Osteoblast (primary cell): ENCODE results near the gene PAF1. TPM values are rescaled to one million over a fixed set of nuclear protein-coding genes. Genes with fewer than 3 reads are reported as not detected.
A peak's percentile ranks its signal among the peaks of the same experiment; 100 is the strongest.

Experiments
- DNase-seq: peaks from one replicate; pipeline ENCODE4 v3.0.0; 2011; ENCODE audit warnings: low spot score, mixed read lengths; ENCODE audit not compliant: insufficient read length; ENCODE audit errors: missing footprints
- H2AFZ ChIP-seq: 2 replicates; pipeline ENCODE4 v1.6.0; 2011; ENCODE audit warnings: mild to moderate bottlenecking, low read length
- H3K27ac ChIP-seq: 2 replicates; pipeline ENCODE4 v1.5.1; 2011; ENCODE audit warnings: mild to moderate bottlenecking, low read depth, low read length, moderate library complexity
- H3K27me3 ChIP-seq: 2 replicates; pipeline ENCODE4 v1.6.0; 2012; ENCODE audit warnings: mild to moderate bottlenecking, control low read depth, inconsistent platforms, low read length, moderate library complexity; ENCODE audit not compliant: insufficient read depth
- H3K36me3 ChIP-seq: 2 replicates; pipeline ENCODE4 v1.5.1; 2011; ENCODE audit warnings: mild to moderate bottlenecking, low read length, control low read depth, moderate library complexity; ENCODE audit not compliant: insufficient read depth
- H3K4me1 ChIP-seq: 2 replicates; pipeline ENCODE4 v1.5.1; 2011; ENCODE audit warnings: mild to moderate bottlenecking, low read length, control low read depth, moderate library complexity; ENCODE audit not compliant: insufficient read depth
- H3K4me2 ChIP-seq: 2 replicates; pipeline ENCODE4 v1.6.0; 2011; ENCODE audit warnings: mild to moderate bottlenecking, low read length; ENCODE audit not compliant: insufficient read depth
- H3K4me3 ChIP-seq: fragments of 200-600 bp; sonication (generic); 3 replicates; pipeline ENCODE4 v1.5.1; 2012; ENCODE audit warnings: mild to moderate bottlenecking, low read length, inconsistent platforms; ENCODE audit not compliant: insufficient read depth
- H3K79me2 ChIP-seq: 2 replicates; pipeline ENCODE4 v1.6.0; 2012; ENCODE audit warnings: mild to moderate bottlenecking, low read length, control low read depth, inconsistent platforms; ENCODE audit not compliant: insufficient read depth
- H3K9me3 ChIP-seq: 2 replicates; pipeline ENCODE4 v1.5.1; 2011; ENCODE audit warnings: low read depth, low read length, control low read depth
- H4K20me1 ChIP-seq: 2 replicates; pipeline ENCODE4 v1.6.0; 2012; ENCODE audit warnings: mild to moderate bottlenecking, low read length, control low read depth; ENCODE audit not compliant: insufficient read depth
- CTCF ChIP-seq: IDR thresholded peaks from 2 replicates; pipeline ENCODE4 v1.5.1; 2011; ENCODE audit warnings: mild to moderate bottlenecking, low read depth, low read length, moderate library complexity; ENCODE audit errors: extremely low read depth
- total RNA-seq: library from RNA; depleted of rRNA; stranded (reverse); fragments of >200 nt; gene quantifications from 2 replicates; pipeline ENCODE4 v1.2.3, GENCODE V29; 2012

PAF1 gene
- total RNA-seq, 1 donor = 29.3 TPM

- Histone ChIP-seq H3K4me1 (peaks cover 25% of the 10 kb centered on the region), H3K4me2 (peak within 1 kb of the TSS; percentile 88), H2AFZ (peak within 1 kb of the TSS; percentile 63), H3K36me3 (peaks cover 30% of the 10 kb centered on the region), H3K27me3 (no peaks in the 10 kb centered on the region), H4K20me1 (peaks cover 20% of the 10 kb centered on the region), H3K4me3 (peak within 1 kb of the TSS; percentile 93), H3K9me3 (no peaks in the 10 kb centered on the region), H3K79me2 (peaks cover 29% of the 10 kb centered on the region), H3K27ac (peak within 1 kb of the TSS; percentile 96)
- TF ChIP-seq CTCF = no peak
- DNase-seq = peak; percentile 98
These were observed 44.8 kb upstream of the PAF1 start, which contains the start of gene RPS16 for GRCh38 chr19:39435499-39436349. RPS16 (minus strand) TSS chr19:39435949; CDS start chr19:39435895, 54 bp downstream.

- peak overlapping the region; percentile 88 for H3K4me2 ChIP-seq
- peaks cover 29% of the 10 kb centered on the region for H3K79me2 ChIP-seq
- peaks cover 20% of the 10 kb centered on the region for H4K20me1 ChIP-seq
- H3K27ac ChIP-seq = peak overlapping the region; percentile 96
- H3K36me3 ChIP-seq = peaks cover 30% of the 10 kb centered on the region
- no peak for TF ChIP-seq CTCF
- no peaks in the 10 kb centered on the region for H3K27me3 ChIP-seq
- H3K9me3 ChIP-seq = no peaks in the 10 kb centered on the region
- DNase-seq = peak; percentile 61
- H3K4me1 ChIP-seq = peaks cover 28% of the 10 kb centered on the region
- H3K4me3 ChIP-seq = peak overlapping the region; percentile 93
- H2AFZ ChIP-seq = no peak overlapping the region
These were observed 43.5 kb upstream of the PAF1 start for GRCh38 chr19:39434123-39435076.

GRCh38 chr19:39433480-39434079 is 42.7 kb upstream of the PAF1 start:
- Histone ChIP-seq H4K20me1 (peaks cover 20% of the 10 kb centered on the region), H2AFZ (no peak overlapping the region), H3K4me1 (peaks cover 34% of the 10 kb centered on the region), H3K4me3 (no peak overlapping the region), H3K36me3 (peaks cover 30% of the 10 kb centered on the region), H3K27ac (peak overlapping the region; percentile 96), H3K79me2 (peaks cover 29% of the 10 kb centered on the region), H3K4me2 (peak overlapping the region; percentile 88), H3K27me3 (no peaks in the 10 kb centered on the region), H3K9me3 (no peaks in the 10 kb centered on the region)
- peak; percentile 26 for DNase-seq
- no peak for TF ChIP-seq CTCF
